ENCODE measurements around the gene NR6A1. TPM values are rescaled to one million over a fixed set of nuclear protein-coding genes. Genes with fewer than 3 reads are reported as not detected.

The NR6A1 gene
- total RNA-seq, 1 donor: 0.36 TPM

DNA sequence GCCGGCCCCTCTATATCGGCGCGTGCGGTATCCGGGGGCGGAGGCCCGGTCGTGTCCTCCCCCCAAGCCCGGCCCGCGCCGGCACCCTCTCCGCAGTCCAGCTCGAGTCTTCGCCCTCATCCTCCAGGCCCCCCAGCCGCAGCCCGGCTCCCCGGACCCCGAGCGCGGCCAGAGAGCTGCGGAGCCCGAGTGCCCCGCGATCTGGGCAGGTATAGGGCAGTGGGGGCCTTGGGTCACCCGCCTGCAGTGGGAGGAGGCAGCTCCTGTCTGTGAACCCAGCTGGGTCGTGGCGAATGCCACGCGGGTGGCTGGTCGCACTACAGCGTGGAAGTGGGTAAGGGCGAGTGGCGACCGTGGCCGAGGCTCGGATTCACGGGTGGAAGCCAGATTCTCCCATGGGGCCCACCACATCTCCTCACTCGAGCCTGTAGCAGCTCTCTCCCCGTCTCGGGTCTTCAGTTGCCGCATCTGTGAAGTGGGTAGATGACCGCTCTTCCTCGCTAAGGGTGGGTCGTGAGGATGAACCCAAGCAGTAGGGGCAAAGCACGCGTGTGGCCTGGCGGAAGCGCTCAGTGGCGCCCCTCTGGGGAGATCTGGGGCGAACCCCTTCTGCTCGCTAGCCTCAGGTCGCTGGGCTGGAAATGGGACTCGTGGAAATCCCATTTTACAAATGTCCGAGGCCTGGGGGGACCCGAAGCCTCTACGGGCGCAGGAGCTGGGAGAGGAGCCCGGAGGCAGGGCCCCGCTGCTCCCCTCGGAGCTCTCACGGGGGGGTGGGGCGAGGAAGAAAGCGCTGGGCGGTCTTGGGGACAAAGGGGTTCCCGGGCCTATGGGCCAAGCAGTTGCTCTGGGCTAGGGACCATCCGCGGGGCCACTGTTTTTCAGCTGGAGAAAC lies 265.9 kb downstream of the NR6A1 start:
- Histone ChIP-seq H3K9me3 (ENCODE audit: low read depth, low read length) (no peaks in the 10 kb centered on the region), H3K27me3 (ENCODE audit: insufficient read depth, low read length) (peaks cover 52% of the 10 kb centered on the region), H3K36me3 (ENCODE audit: insufficient read depth, low read length) (no peaks in the 10 kb centered on the region), H3K27ac (ENCODE audit: low read depth, low read length) (no peak overlapping the region), H3K79me2 (ENCODE audit: insufficient read depth, low read length) (no peaks in the 10 kb centered on the region), H3K4me1 (ENCODE audit: insufficient read depth, low read length) (no peaks in the 10 kb centered on the region), H3K4me2 (ENCODE audit: insufficient read depth, low read length) (no peak overlapping the region), H3K4me3 (ENCODE audit: insufficient read depth, low read length) (no peak overlapping the region), H2AFZ (ENCODE audit: low read length) (no peak overlapping the region), H4K20me1 (ENCODE audit: insufficient read depth, low read length) (no peaks in the 10 kb centered on the region)
- peak; percentile 92 for DNase-seq (ENCODE audit: insufficient read length, low spot score, missing footprints)
- TF ChIP-seq, protein P1, sequence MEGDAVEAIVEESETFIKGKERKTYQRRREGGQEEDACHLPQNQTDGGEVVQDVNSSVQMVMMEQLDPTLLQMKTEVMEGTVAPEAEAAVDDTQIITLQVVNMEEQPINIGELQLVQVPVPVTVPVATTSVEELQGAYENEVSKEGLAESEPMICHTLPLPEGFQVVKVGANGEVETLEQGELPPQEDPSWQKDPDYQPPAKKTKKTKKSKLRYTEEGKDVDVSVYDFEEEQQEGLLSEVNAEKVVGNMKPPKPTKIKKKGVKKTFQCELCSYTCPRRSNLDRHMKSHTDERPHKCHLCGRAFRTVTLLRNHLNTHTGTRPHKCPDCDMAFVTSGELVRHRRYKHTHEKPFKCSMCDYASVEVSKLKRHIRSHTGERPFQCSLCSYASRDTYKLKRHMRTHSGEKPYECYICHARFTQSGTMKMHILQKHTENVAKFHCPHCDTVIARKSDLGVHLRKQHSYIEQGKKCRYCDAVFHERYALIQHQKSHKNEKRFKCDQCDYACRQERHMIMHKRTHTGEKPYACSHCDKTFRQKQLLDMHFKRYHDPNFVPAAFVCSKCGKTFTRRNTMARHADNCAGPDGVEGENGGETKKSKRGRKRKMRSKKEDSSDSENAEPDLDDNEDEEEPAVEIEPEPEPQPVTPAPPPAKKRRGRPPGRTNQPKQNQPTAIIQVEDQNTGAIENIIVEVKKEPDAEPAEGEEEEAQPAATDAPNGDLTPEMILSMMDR (IDR thresholded peaks at IDR 0.05; ENCODE audit: extremely low read depth, low read depth, low read length): no peak

- Histone ChIP-seq H3K27me3 (ENCODE audit: insufficient read depth, low read length) (peaks cover 56% of the 10 kb centered on the region), H2AFZ (ENCODE audit: low read length) (no peak overlapping the region), H3K4me3 (ENCODE audit: insufficient read depth, low read length) (no peak overlapping the region), H3K4me1 (ENCODE audit: insufficient read depth, low read length) (no peaks in the 10 kb centered on the region), H3K79me2 (ENCODE audit: insufficient read depth, low read length) (no peaks in the 10 kb centered on the region), H3K27ac (ENCODE audit: low read depth, low read length) (no peak overlapping the region), H3K9me3 (ENCODE audit: low read depth, low read length) (no peaks in the 10 kb centered on the region), H3K36me3 (ENCODE audit: insufficient read depth, low read length) (no peaks in the 10 kb centered on the region), H3K4me2 (ENCODE audit: insufficient read depth, low read length) (no peak overlapping the region), H4K20me1 (ENCODE audit: insufficient read depth, low read length) (no peaks in the 10 kb centered on the region)
- peak; percentile 81 for DNase-seq (ENCODE audit: insufficient read length, low spot score, missing footprints)
- TF ChIP-seq, protein P1 (IDR thresholded peaks at IDR 0.05; ENCODE audit: extremely low read depth, low read depth, low read length): no peak
Observed at GRCh38 chr9:124504530-124505005, 266.5 kb downstream of the NR6A1 start.

DNA sequence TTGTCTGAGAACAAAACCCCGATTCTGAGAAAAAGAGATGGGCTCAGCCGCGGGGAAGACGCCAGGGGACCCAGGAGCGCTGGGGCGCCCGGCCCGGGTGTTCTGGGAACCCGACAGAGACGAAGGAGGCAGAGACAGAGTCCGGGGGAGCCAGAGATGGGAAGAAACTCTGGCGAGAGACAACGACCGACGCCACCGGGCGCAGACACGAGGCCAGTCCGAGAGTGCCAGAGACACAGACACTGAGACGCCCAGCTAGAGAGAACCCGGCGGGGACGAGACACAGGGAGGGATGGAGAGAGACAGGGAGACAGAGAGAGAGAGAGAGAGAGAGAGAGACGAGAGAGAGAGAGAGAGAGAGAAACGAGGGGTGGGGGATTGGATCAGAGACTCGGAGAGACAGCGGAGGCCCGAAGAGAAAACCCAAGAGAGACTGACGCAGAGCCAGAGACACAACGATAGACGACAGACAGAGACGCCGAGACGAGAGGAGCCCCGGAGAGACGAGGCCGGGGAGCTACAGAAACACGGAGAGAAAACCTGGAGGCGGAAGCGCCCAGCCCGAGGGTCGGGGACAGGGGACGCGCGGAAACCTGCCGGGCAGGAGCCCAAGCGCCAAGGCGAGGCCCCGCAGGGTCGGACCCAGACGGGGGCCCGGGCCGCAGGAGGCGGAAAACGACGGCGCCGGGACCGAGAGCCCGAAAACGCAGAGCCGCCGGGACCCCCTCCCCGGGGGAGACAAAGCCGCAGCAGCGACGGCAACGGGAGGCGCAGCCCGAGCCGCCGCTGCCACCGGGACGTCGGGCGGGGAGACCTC lies 267.2 kb downstream of the NR6A1 start:
- Histone ChIP-seq H2AFZ (ENCODE audit: low read length) (no peak overlapping the region), H3K79me2 (ENCODE audit: insufficient read depth, low read length) (no peaks in the 10 kb centered on the region), H4K20me1 (ENCODE audit: insufficient read depth, low read length) (no peaks in the 10 kb centered on the region), H3K4me1 (ENCODE audit: insufficient read depth, low read length) (no peaks in the 10 kb centered on the region), H3K4me3 (ENCODE audit: insufficient read depth, low read length) (no peak overlapping the region), H3K36me3 (ENCODE audit: insufficient read depth, low read length) (no peaks in the 10 kb centered on the region), H3K27ac (ENCODE audit: low read depth, low read length) (no peak overlapping the region), H3K27me3 (ENCODE audit: insufficient read depth, low read length) (peaks cover 61% of the 10 kb centered on the region), H3K9me3 (ENCODE audit: low read depth, low read length) (no peaks in the 10 kb centered on the region), H3K4me2 (ENCODE audit: insufficient read depth, low read length) (no peak overlapping the region)
- DNase-seq (ENCODE audit: insufficient read length, low spot score, missing footprints): peak; percentile 90
- TF ChIP-seq, protein P1 (IDR thresholded peaks at IDR 0.05; ENCODE audit: extremely low read depth, low read depth, low read length): no peak

All from osteoblast (primary cell).